OCI-LY3 (cell line): ENCODE results near the gene INTS6.

Source experiments
- H2AFZ ChIP-seq: fragments of 200-600, 300-600 bp; shearing (Covaris generic); 2 replicates; pipeline ENCODE4 v1.6.0; 2014; ENCODE audit warnings: antibody characterized with exemption, low read depth, low read length
- H3K27ac ChIP-seq: fragments of 200-600, 300-600 bp; sonication (generic); 2 replicates; pipeline ENCODE4 v1.5.1; 2014; ENCODE audit warnings: mild to moderate bottlenecking, low read length, moderate library complexity, mixed read lengths
- H3K27me3 ChIP-seq: fragments of 200-600, 300-600 bp; sonication (generic); 2 replicates; pipeline ENCODE4 v1.6.1; 2014; ENCODE audit warnings: low read depth, low read length, mixed read lengths
- H3K36me3 ChIP-seq: fragments of 200-600, 300-600 bp; sonication (generic); replicated peaks from 2 replicates; pipeline ENCODE3; 2014; ENCODE audit warnings: low read depth, low read length, mixed read lengths
- H3K4me1 ChIP-seq: fragments of 300-600, 200-600 bp; sonication (generic); 2 replicates; pipeline ENCODE4 v1.6.1; 2014; ENCODE audit warnings: low read length, mixed read lengths
- H3K4me2 ChIP-seq: fragments of 200-600, 300-600 bp; sonication (generic); 2 replicates; pipeline ENCODE4 v1.6.1; 2014; ENCODE audit warnings: low read length, mixed read lengths
- H3K4me3 ChIP-seq: fragments of 300-600, 200-600 bp; sonication (generic); 2 replicates; pipeline ENCODE4 v1.5.1; 2014; ENCODE audit warnings: antibody characterized with exemption, mild to moderate bottlenecking, low read length, moderate library complexity
- H3K79me2 ChIP-seq: fragments of 300-600, 200-600 bp; shearing (Covaris generic); 2 replicates; pipeline ENCODE4 v1.6.1; 2014; ENCODE audit warnings: mild to moderate bottlenecking, low read length, mixed read lengths
- H3K9ac ChIP-seq: fragments of 300-600, 200-600 bp; shearing (Covaris generic); 2 replicates; pipeline ENCODE4 v1.6.0; 2014; ENCODE audit warnings: mild to moderate bottlenecking, low read length, moderate library complexity
- H3K9me3 ChIP-seq: fragments of 200-600, 300-600 bp; shearing (Covaris generic); 2 replicates; pipeline ENCODE4 v1.6.1; 2014; ENCODE audit warnings: low read length, mixed read lengths; ENCODE audit not compliant: insufficient read depth
- H4K20me1 ChIP-seq: fragments of 200-600, 300-600 bp; sonication (generic); 2 replicates; pipeline ENCODE4 v1.6.1; 2016; ENCODE audit warnings: low read length, mixed read lengths; ENCODE audit not compliant: insufficient read depth
- EZH2phosphoT487 ChIP-seq: fragments of 200-600 bp; shearing (Covaris generic); IDR thresholded peaks from 2 replicates; pipeline ENCODE4 v1.6.1; 2018; ENCODE audit warnings: antibody characterized with exemption, mixed run types, low read depth
- TF ChIP-seq, protein P1 (sequence below): fragments of 200-600, 300-600 bp; sonication (generic); IDR thresholded peaks from 2 replicates; pipeline ENCODE4 v1.5.1; 2014; ENCODE audit warnings: antibody characterized with exemption, low read length, low read depth

The INTS6 gene

DNA sequence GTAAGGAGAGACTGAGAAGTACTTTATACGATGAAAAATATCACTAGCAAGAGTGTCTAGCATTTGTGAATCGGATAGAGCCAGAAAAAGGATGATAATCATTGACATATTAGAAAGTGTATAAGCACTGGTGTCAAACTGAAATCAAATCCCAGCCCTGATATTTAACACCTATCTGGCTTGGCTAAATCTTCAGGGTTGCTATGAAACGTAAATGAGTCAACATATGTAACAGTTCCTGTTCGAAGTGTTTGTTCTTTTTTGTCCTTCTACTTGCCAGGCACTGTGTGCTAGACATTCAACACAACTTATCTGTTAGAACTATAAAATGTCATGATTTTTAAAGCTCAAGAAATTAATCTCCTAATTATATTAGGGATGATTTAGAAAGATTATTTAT, 72.6 kb downstream of the INTS6 start:
- peaks cover 4% of the 10 kb centered on the region; the same call in 1 of the 2 replicates for H4K20me1 ChIP-seq
- no peak for TF ChIP-seq EZH2phosphoT487
- TF ChIP-seq, protein P1, sequence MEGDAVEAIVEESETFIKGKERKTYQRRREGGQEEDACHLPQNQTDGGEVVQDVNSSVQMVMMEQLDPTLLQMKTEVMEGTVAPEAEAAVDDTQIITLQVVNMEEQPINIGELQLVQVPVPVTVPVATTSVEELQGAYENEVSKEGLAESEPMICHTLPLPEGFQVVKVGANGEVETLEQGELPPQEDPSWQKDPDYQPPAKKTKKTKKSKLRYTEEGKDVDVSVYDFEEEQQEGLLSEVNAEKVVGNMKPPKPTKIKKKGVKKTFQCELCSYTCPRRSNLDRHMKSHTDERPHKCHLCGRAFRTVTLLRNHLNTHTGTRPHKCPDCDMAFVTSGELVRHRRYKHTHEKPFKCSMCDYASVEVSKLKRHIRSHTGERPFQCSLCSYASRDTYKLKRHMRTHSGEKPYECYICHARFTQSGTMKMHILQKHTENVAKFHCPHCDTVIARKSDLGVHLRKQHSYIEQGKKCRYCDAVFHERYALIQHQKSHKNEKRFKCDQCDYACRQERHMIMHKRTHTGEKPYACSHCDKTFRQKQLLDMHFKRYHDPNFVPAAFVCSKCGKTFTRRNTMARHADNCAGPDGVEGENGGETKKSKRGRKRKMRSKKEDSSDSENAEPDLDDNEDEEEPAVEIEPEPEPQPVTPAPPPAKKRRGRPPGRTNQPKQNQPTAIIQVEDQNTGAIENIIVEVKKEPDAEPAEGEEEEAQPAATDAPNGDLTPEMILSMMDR: no peak
- H3K36me3 ChIP-seq: peaks cover 68% of the 10 kb centered on the region
- peaks cover 12% of the 10 kb centered on the region for H3K79me2 ChIP-seq
- H3K4me2 ChIP-seq: no peak overlapping the region
- no peak overlapping the region for H2AFZ ChIP-seq
- peaks cover 9% of the 10 kb centered on the region for H3K4me1 ChIP-seq
- no peaks in the 10 kb centered on the region for H3K27me3 ChIP-seq
- no peak overlapping the region for H3K9ac ChIP-seq
- no peak overlapping the region for H3K4me3 ChIP-seq
- no peak overlapping the region for H3K27ac ChIP-seq
- no peaks in the 10 kb centered on the region for H3K9me3 ChIP-seq

DNA sequence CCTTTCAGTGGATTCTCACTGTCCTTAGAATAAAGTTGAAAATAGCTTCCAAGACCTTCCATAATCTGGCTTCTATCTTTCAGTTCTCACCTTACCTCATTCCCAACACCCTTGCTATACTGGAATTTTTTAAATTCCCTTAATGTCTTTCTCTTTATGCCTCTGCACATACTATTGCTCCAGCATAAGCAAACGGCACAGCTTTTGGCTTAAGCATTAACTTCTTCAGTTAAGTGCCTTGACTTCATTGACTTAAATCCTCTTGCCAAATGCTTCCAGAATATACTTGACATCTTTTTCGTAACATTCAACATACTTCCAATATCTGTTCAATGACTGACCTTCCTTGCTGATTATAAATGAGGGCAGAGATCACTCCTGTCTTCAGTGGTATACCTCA, 79.4 kb downstream of the INTS6 start:
- no peak overlapping the region for H2AFZ ChIP-seq
- H3K36me3 ChIP-seq: peaks cover 84% of the 10 kb centered on the region
- H3K9me3 ChIP-seq: no peaks in the 10 kb centered on the region
- TF ChIP-seq EZH2phosphoT487: no peak
- TF ChIP-seq, protein P1: no peak
- no peak overlapping the region for H3K4me3 ChIP-seq
- H3K27ac ChIP-seq: no peak overlapping the region
- no peak overlapping the region for H3K4me2 ChIP-seq
- H4K20me1 ChIP-seq: peaks cover 35% of the 10 kb centered on the region
- H3K9ac ChIP-seq: no peak overlapping the region
- no peaks in the 10 kb centered on the region for H3K4me1 ChIP-seq
- no peaks in the 10 kb centered on the region for H3K27me3 ChIP-seq
- peaks cover 16% of the 10 kb centered on the region for H3K79me2 ChIP-seq

DNA sequence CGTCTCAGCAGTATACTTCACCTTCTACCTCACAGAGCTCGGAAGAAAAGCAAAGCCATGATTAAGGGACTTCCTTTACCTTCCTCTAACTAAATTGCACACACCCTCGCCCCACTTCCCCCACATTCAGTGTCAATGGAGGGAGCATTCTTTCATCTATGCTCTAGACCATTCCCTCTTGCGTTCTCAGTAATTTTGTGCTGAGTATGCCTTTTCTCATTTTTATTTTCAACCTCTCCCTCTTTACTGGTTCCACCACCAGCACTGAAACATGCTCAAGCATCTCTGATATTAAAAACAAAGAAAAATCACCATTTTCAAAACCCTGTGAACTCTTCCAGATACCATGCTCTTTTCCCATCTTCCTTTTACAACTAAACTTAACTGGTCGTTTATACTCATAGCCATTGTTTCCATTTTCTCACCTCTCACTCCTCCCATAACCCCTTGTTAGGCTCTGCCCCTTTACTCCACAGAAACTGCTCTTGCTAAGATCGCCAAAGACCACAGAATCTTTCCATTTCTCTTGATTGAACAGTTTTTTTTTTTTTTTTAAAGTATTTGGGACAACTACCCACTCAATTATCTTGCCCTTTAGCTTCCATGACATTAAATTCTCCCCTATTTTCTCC, 81.0 kb downstream of the INTS6 start:
- Histone ChIP-seq H3K9ac (no peak overlapping the region), H3K9me3 (no peaks in the 10 kb centered on the region)

DNA sequence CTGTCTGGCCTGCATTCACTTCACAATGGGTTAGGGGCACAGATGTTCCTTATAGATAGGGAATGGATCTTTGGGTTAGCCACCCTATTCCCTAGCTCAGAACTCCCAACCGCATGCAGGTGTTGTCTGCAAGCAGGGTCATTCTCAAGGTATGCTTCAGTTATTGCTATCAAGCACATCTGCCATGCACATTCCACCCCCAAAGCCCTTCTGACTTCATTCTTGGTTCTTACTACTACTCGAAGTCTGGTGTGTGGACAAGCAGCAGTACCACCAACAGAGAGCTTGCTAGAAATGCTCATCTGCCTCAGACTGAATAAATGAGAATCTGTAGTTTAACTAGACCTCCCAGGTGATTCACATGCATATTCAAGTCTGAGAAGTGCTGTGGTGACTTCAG, 82.0 kb downstream of the INTS6 start:
- Histone ChIP-seq H3K4me1 (no peaks in the 10 kb centered on the region), H3K27me3 (no peaks in the 10 kb centered on the region), H3K4me2 (no peak overlapping the region), H2AFZ (no peak overlapping the region), H3K4me3 (no peak overlapping the region), H3K9ac (no peak overlapping the region), H3K36me3 (peaks cover 84% of the 10 kb centered on the region), H4K20me1 (peaks cover 35% of the 10 kb centered on the region), H3K9me3 (no peaks in the 10 kb centered on the region), H3K27ac (no peak overlapping the region), H3K79me2 (peaks cover 16% of the 10 kb centered on the region)
- TF ChIP-seq, protein P1: no peak
- TF ChIP-seq EZH2phosphoT487: no peak

More for the DNA sequence above, 81.0 kb downstream of the INTS6 start:
- Histone ChIP-seq H3K36me3 (peaks cover 83% of the 10 kb centered on the region), H3K27ac (no peak overlapping the region), H3K4me1 (no peaks in the 10 kb centered on the region), H3K4me3 (no peak overlapping the region), H3K27me3 (no peaks in the 10 kb centered on the region), H3K4me2 (no peak overlapping the region), H2AFZ (no peak overlapping the region), H3K79me2 (peaks cover 16% of the 10 kb centered on the region), H4K20me1 (peaks cover 35% of the 10 kb centered on the region)
- no peak for TF ChIP-seq EZH2phosphoT487
- TF ChIP-seq, protein P1: no peak
